ENCODE measurements around the gene PARPBP.
"Not testable (repeated sequence)": the region's sequence is repeated elsewhere in the genome, so short reads cannot be mapped to it uniquely, and the experiment has no call there.

The PARPBP gene

DNA sequence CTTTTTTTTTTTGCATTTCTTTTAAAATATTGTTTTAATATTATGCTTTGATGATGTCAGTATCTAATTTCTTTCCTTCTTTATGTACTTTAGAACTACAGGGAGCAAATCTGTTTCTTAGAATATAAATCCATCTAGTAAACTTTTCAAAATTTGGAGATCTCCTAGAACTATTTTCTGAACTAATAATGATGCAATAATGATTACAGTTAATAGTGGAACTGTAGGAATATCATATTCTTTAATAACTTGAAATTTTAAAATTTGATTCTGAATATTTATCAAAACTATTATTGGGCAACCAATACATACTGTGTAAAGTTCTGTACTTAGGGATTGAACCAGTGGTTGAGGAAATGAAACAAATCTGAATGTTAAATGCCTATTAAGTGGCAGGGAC is 100.8 kb downstream of the PARPBP start:
- TF ChIP-seq, protein P1, sequence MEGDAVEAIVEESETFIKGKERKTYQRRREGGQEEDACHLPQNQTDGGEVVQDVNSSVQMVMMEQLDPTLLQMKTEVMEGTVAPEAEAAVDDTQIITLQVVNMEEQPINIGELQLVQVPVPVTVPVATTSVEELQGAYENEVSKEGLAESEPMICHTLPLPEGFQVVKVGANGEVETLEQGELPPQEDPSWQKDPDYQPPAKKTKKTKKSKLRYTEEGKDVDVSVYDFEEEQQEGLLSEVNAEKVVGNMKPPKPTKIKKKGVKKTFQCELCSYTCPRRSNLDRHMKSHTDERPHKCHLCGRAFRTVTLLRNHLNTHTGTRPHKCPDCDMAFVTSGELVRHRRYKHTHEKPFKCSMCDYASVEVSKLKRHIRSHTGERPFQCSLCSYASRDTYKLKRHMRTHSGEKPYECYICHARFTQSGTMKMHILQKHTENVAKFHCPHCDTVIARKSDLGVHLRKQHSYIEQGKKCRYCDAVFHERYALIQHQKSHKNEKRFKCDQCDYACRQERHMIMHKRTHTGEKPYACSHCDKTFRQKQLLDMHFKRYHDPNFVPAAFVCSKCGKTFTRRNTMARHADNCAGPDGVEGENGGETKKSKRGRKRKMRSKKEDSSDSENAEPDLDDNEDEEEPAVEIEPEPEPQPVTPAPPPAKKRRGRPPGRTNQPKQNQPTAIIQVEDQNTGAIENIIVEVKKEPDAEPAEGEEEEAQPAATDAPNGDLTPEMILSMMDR (IDR thresholded peaks at IDR 0.05): no peak
- Histone ChIP-seq H3K27me3 (no peaks in the 10 kb centered on the region), H3K4me3 (no peak overlapping the region), H3K36me3 (no peaks in the 10 kb centered on the region), H3K4me1 (no peaks in the 10 kb centered on the region), H3K27ac (no peak overlapping the region), H3K9me3 (no peaks in the 10 kb centered on the region)
- DNase-seq: no peak
- intact Hi-C loops (cut with DNase I; ENCODE audit: low total_unique reads): no loop called here

DNA sequence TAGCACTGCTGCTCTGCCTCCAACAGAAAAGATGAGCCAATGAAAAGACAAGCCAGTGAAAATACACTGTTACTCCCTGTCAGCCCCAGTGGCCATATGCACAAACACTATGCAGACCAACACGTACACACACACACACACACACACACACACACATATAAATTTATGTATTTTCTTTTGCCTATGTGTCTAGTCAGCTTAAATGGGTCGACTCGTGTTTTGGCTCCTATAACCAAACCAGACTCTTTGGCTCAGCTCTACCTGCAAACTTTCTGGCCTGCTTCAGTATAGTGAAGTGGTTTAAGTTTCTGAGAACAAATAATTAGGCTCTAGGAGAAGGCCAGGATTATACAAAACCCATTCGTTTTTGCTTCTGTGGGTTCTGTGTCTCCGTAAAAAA is 108.0 kb downstream of the PARPBP start:
- H3K9me3 ChIP-seq: no peaks in the 10 kb centered on the region
- no peaks in the 10 kb centered on the region for H3K27me3 ChIP-seq
- TF ChIP-seq, protein P1 (IDR thresholded peaks at IDR 0.05): no peak
- no peak for DNase-seq
- H3K27ac ChIP-seq: no peak overlapping the region
- intact Hi-C loops (cut with DNase I; ENCODE audit: low total_unique reads): no loop called here
- H3K36me3 ChIP-seq: no peaks in the 10 kb centered on the region
- no peak overlapping the region for H3K4me3 ChIP-seq
- H3K4me1 ChIP-seq: no peaks in the 10 kb centered on the region

DNA sequence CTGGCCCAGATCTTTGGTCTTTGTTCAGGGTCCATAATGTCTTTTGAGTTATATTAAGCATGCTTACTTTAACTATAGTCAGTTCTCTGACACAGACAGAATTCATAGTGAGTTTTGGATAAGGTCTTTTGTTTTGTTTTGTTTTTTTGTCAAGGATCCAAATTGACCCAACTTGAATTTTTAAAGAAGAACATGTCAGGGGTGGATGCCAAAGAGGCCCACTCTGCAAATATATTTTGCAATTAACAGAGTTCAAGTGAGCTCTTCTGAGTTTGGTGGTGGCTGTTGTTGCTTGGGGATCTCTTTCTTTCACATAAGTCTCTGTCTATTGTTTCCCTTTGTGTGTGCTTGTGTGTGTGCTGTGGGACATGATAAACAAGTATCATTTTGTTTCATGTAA is 112.1 kb downstream of the PARPBP start:
- intact Hi-C loops (cut with DNase I; ENCODE audit: low total_unique reads): no loop called here
- TF ChIP-seq, protein P1 (IDR thresholded peaks at IDR 0.05): no peak
- no peak overlapping the region for H3K27ac ChIP-seq
- no peaks in the 10 kb centered on the region for H3K36me3 ChIP-seq
- H3K4me1 ChIP-seq: no peaks in the 10 kb centered on the region
- DNase-seq: no peak
- H3K27me3 ChIP-seq: no peaks in the 10 kb centered on the region
- no peaks in the 10 kb centered on the region for H3K9me3 ChIP-seq
- no peak overlapping the region for H3K4me3 ChIP-seq

DNA sequence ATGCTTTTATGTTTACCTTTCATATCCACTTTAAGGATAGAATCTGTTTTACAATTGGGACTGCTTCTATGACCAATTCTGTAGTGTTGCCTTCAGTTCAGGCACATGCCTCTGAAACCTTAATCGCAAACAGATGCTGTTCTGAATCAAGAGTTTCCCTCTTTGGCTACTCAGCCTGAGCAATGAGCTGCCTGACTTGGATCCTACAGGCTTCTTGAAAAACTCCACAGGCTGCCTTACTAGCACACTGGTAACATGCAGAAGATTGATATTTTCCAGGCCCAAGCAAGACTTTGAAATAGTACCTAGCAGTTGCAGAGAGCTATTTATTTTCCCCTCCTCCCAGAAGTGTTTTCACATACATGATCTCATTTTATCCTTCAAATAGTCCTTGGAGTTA is 112.5 kb downstream of the PARPBP start:
- intact Hi-C loops (cut with DNase I; ENCODE audit: low total_unique reads): no loop called here
- Histone ChIP-seq H3K4me3 (no peak overlapping the region), H3K27ac (no peak overlapping the region), H3K4me1 (no peaks in the 10 kb centered on the region), H3K27me3 (no peaks in the 10 kb centered on the region), H3K36me3 (no peaks in the 10 kb centered on the region), H3K9me3 (no peaks in the 10 kb centered on the region)
- TF ChIP-seq, protein P1 (IDR thresholded peaks at IDR 0.05): no peak
- DNase-seq: peak in 1 of 2 donors; percentile 19

DNA sequence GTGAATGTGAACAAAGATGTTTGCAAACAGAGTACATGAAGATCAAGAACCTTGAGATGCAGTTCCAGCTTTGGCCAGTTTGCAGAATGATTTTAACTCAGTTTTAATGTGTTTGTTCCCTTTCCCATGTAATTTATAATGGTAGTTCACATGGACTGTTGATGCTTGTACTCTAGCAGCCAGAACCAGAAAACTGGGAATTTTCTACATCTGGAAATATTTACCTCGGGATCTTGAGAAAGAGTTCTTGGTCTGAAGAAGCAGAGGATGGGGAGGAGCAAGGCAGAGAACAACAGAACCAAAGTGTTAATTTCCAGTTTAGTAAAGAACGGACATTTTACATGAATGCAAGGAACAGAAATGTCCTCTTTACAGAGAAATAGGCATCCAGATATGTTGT is 114.6 kb downstream of the PARPBP start:
- Histone ChIP-seq H3K27ac (no peak overlapping the region), H3K9me3 (no peaks in the 10 kb centered on the region), H3K4me3 (no peak overlapping the region), H3K36me3 (no peaks in the 10 kb centered on the region), H3K27me3 (no peaks in the 10 kb centered on the region), H3K4me1 (no peaks in the 10 kb centered on the region)
- intact Hi-C loops (cut with DNase I; ENCODE audit: low total_unique reads): no loop called here
- TF ChIP-seq, protein P1 (IDR thresholded peaks at IDR 0.05): no peak
- no peak for DNase-seq

DNA sequence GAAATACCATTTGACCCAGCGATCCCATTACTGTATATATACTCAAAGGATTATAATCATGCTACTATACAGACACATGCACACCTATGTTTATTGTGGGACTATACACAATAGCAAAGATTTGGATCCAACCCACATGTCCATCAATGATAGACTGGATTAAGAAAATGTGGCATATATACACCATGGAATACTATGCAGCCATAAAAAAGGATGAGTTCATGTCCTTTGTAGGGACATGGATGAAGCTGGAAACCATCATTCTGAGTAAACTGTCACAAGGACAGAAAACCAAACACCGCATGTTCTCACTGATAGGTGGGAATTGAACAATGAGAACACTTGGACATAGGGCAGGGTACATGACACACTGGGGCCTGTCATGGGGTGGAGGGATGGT is 120.9 kb downstream of the PARPBP start:
- DNase-seq; H3K36me3 ChIP-seq; intact Hi-C loops (cut with DNase I; ENCODE audit: low total_unique reads); H3K9me3 ChIP-seq; H3K4me3 ChIP-seq; H3K4me1 ChIP-seq; H3K27ac ChIP-seq; H3K27me3 ChIP-seq: not testable (repeated sequence)
